KOPT-K1 (cell line): Measurements from ENCODE around the gene HEG1.

ENCODE experiments used
- H3K27ac ChIP-seq: fragments of 200-600 bp; sonication (generic); 2 replicates; pipeline ENCODE4 v1.5.1; 2016; ENCODE audit warnings: antibody characterized with exemption, mild to moderate bottlenecking, low read depth, low read length; ENCODE audit not compliant: poor library complexity, severe bottlenecking
- H3K36me3 ChIP-seq: fragments of 200-600 bp; sonication (generic); 2 replicates; pipeline ENCODE4 v1.5.1; 2017; ENCODE audit warnings: antibody characterized with exemption, mild to moderate bottlenecking, low read length, moderate library complexity; ENCODE audit not compliant: insufficient read depth
- H3K9me3 ChIP-seq: fragments of 200-600 bp; sonication (generic); 2 replicates; pipeline ENCODE4 v1.5.1; 2017; ENCODE audit warnings: antibody characterized with exemption, low read length, mild to moderate bottlenecking; ENCODE audit not compliant: insufficient read depth, poor library complexity, severe bottlenecking

Gene HEG1

GRCh38 chr3:125078951-125079674 lies 23.3 kb upstream of the HEG1 start:
- no peak overlapping the region for H3K27ac ChIP-seq
- H3K9me3 ChIP-seq = no peaks in the 10 kb centered on the region
- H3K36me3 ChIP-seq = no peaks in the 10 kb centered on the region

GRCh38 chr3:125077864-125078263 lies 22.1 kb upstream of the HEG1 start:
- Histone ChIP-seq H3K27ac (no peak overlapping the region), H3K9me3 (no peaks in the 10 kb centered on the region), H3K36me3 (no peaks in the 10 kb centered on the region)

- Histone ChIP-seq H3K9me3 (no peaks in the 10 kb centered on the region), H3K27ac (no peak overlapping the region)
Measured at GRCh38 chr3:125076464-125076863, 20.7 kb upstream of the HEG1 start.

GRCh38 chr3:125075738-125076137 lies 19.9 kb upstream of the HEG1 start:
- H3K9me3 ChIP-seq = no peaks in the 10 kb centered on the region
- H3K27ac ChIP-seq = no peak overlapping the region
- H3K36me3 ChIP-seq = no peaks in the 10 kb centered on the region

More at GRCh38 chr3:125076464-125076863, 20.7 kb upstream of the HEG1 start:
- H3K36me3 ChIP-seq = no peaks in the 10 kb centered on the region

GRCh38 chr3:125073390-125073905 lies 17.7 kb upstream of the HEG1 start:
- no peak overlapping the region for H3K27ac ChIP-seq

GRCh38 chr3:125072749-125073389 lies 17.1 kb upstream of the HEG1 start:
- Histone ChIP-seq H3K27ac (no peak overlapping the region), H3K9me3 (no peaks in the 10 kb centered on the region), H3K36me3 (no peaks in the 10 kb centered on the region)

More at GRCh38 chr3:125073390-125073905, 17.7 kb upstream of the HEG1 start:
- H3K36me3 ChIP-seq = no peaks in the 10 kb centered on the region
- H3K9me3 ChIP-seq = no peaks in the 10 kb centered on the region

- Histone ChIP-seq H3K9me3 (no peaks in the 10 kb centered on the region), H3K36me3 (no peaks in the 10 kb centered on the region), H3K27ac (no peak overlapping the region)
Measured at GRCh38 chr3:125072301-125072700, 16.5 kb upstream of the HEG1 start.

- no peaks in the 10 kb centered on the region for H3K9me3 ChIP-seq
- H3K27ac ChIP-seq = no peak overlapping the region
- no peaks in the 10 kb centered on the region for H3K36me3 ChIP-seq
Measured at GRCh38 chr3:125069968-125070745, 14.4 kb upstream of the HEG1 start.

GRCh38 chr3:125069452-125069851 lies 13.7 kb upstream of the HEG1 start:
- H3K36me3 ChIP-seq = no peaks in the 10 kb centered on the region
- H3K27ac ChIP-seq = no peak overlapping the region
- peaks cover 1% of the 10 kb centered on the region for H3K9me3 ChIP-seq

- Histone ChIP-seq H3K9me3 (peaks cover 5% of the 10 kb centered on the region), H3K36me3 (no peaks in the 10 kb centered on the region), H3K27ac (no peak overlapping the region)
Measured at GRCh38 chr3:125068265-125068664, 12.5 kb upstream of the HEG1 start.

DNA sequence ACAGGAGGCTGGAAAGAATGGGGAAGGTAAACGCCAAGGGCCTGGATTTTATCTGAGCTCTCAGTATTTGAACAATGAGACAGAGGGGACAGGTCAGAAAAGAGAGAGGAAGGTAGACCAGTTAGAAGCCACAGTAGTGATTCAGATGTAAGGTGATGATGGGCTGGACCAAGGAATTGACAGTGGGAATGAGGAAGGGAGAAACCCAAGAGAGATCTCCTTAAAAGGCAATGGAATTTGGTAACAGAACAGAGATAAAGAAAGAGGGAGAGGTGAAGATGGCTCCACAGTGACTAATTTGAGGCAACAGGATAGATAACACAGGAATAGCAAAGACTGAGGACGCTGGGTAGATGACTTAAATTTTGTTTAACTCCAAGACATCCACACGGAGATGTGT lies 11.4 kb upstream of the HEG1 start:
- no peak overlapping the region for H3K27ac ChIP-seq
- H3K36me3 ChIP-seq = no peaks in the 10 kb centered on the region
- peaks cover 5% of the 10 kb centered on the region for H3K9me3 ChIP-seq

DNA sequence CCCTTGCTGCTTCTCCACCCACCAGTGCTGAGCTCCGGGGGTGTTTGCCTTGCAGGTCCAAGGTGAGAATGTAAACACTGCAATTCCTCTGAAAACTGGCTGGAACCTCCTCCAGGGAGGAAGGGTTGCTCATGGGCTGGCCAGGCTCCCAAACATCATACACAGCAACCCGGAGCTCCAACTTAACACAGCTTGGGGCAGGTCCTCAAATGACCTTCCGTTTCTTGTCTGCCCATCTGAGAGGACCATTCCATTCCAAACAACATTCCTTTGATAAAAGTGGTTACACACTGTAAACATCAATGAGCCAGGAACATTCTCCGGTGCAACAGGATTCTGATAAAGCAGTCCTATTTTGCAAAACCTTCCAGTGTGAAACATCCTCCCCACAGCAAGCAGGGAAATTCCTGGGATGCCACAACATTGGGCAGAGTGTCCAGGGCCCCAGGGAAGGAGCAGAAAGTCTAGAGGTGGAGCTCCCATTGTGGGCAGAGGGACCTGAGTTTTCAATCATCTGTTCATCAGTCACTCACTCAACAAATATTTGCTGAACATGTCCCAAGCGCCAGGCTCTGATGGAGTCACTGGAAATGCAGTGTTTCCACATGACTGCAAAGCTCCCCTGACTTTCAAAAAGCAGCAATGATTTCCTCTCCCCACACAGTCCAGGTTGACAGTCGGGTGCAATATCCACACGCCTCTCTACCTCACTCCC lies 7.3 kb upstream of the HEG1 start:
- no peak overlapping the region for H3K27ac ChIP-seq
- H3K9me3 ChIP-seq = peaks cover 5% of the 10 kb centered on the region
- H3K36me3 ChIP-seq = no peaks in the 10 kb centered on the region

GRCh38 chr3:125061646-125062045 lies 5.8 kb upstream of the HEG1 start:
- Histone ChIP-seq H3K27ac (no peak overlapping the region), H3K36me3 (no peaks in the 10 kb centered on the region), H3K9me3 (peaks cover 5% of the 10 kb centered on the region)

GRCh38 chr3:125061170-125061569 lies 5.4 kb upstream of the HEG1 start:
- no peak overlapping the region for H3K27ac ChIP-seq
- peaks cover 5% of the 10 kb centered on the region for H3K9me3 ChIP-seq
- H3K36me3 ChIP-seq = no peaks in the 10 kb centered on the region
